IPS-NIHi7 (cell line): Measurements from ENCODE around the gene IGSF21.

ENCODE experiments used
- DNase-seq: peaks from one replicate; pipeline ENCODE4 v3.0.0; 2012; ENCODE audit warnings: mixed read lengths; ENCODE audit errors: extremely low spot score

Gene IGSF21

DNA sequence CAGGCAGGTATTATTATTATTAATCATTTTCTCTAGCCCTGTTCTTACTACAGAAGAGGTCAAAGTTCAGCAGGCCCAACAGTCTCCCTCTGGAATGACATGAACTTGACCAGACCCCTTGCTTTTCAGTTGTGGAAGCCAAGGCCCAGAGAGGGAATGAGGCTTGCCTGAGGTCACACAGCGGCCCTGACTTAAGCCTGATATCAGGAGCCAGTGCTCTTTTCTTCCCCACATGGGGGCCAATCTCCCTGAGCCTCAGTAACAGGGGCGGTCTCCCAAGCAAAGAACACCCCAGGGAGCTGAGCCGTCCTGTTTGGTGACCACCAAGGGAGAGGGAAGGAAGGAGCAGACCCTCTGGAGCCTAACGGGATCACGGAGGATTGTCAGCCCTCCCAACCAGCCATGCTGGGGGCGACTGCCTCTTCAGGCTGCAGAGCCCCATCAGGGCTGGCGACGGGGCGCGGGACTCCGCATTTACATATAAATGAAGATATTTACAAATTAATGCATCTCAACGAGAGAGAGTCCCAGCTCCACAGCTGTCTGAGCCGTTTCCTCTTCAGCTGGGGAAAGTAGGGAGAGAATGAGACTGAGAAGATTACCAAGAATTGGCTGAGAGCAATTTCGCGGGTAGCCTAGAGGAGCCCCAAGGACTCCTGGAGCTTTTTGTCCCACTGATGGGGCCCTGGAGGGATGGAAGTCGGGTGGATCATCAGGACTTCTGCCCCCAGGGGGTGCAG lies 187.0 kb downstream of the IGSF21 start:
- DNase-seq = peak; percentile 80

DNA sequence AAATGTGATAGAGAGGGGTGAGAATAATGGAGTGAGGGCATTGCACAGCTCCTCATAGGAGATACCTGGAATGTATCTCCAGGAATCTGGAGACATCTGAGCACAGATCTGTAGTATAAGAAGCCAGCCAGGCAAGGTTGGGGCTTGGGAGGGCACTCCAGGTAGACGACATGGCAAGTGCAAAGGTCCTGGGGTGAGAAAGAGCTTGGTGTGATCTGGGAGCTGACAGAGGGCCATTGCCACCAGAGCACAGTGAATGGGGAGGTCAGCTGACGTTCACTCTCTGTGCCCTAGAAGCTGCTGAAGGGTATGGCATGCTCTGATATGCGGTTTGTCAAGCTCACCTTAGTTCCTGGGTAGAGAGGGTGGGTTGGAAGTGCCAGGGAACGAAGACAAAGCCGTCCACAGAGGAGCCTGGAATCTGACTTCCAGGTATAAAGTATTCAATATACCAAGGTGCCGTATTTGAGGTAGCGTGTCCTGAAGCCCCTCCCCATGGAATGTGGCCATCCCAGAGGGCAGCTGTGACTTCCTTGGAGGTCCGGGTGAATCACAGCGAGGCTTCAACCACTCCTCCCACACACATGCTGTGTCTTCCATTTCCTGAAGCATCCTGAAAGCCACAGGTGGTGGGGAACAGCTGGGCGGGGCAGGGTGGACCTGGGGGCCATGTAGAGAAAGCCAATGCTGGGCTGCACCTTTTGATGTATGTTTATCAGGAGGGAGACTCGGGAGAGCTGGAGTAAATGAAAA lies 190.5 kb downstream of the IGSF21 start:
- peak; percentile 83 for DNase-seq

DNA sequence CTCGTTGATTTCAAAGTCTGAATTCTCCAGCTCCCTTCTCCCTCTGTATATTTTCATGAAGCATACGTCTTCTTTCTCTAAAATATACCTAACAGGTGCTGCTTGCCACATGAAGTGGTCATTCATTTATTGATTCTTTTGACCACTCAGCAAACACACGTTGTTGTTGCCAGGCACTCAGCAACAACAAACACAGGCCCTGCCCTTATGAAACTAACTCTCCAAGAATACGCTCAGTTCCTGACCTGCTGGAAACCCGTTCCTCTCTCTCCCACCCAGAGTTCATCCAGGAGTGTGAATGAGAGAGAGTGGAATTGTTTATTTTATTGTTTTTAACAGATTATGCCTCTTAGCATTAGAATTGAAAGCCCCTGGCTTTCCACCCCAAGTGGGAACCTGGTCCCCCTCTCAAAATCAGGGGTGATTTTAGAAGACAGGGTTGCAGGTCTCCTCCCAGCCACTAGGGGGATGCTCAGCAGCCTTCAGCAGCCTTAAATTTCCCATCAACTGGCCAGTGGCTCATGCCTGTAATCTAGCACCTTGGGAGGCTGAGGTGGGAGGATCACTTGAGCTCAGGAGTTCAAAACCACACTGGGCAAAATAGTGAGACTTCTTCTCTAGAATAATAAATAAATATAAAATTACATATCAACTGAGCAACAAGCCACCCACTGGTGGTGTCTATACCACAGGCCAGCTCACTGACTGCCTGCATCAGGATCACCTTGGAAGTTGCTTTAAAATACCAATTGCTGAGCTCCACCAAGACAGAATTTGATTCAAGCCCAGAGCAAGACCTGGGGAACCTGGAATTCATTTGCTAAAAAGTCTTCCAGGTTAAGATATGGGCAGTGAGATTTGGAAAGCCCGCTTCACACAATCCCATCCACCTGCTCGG lies 192.1 kb downstream of the IGSF21 start:
- DNase-seq = peak; percentile 80

DNA sequence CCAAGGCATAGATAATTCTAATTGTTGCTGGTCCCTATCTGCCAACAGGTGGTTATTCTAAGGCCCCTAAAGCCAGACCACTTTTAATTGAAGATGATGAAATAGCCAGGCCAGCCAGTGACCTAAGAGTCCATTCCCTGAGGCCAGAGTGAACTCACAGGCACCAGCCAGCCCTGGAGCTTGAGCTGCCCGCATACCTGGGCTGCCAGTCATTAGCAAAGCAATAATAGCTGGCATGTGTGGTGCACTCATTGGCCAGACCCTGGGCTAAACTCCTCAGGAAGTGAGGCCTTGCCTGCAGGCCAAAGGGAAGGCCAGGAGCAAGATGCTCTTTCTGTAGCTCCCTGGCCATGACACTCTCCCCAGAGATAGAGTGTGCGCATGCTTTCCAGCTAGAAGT lies 192.8 kb downstream of the IGSF21 start:
- no peak for DNase-seq

DNA sequence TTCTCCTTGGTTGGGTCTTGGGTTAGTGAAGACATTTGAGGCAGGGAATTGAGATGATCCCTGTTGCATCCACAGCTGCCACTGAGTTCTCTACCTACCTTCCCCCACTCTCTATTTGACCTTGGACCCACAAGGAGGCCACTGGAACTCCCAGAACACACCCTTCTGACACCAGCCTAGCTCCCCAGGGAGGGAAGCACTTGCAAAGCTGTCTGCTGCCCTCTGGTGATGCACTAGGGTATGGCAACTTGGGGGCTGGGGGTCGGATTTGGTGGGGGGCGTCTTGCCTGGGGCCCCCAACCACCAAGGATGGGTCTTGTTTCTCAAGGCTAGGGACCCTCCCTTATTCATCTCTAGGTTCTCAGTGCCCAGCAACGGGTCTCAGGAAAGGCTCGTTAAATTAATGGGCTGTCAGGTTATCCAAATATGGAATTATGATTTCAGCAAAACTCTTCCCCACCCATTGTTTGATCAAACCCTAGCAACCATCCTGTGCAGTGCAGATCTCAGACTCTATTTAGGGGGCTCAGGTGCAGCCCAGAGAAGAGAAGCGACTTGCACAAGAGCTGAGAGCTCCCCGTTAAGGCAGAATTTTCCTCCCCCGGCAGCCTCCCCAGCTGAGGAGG lies 195.3 kb downstream of the IGSF21 start:
- peak; percentile 62 for DNase-seq

DNA sequence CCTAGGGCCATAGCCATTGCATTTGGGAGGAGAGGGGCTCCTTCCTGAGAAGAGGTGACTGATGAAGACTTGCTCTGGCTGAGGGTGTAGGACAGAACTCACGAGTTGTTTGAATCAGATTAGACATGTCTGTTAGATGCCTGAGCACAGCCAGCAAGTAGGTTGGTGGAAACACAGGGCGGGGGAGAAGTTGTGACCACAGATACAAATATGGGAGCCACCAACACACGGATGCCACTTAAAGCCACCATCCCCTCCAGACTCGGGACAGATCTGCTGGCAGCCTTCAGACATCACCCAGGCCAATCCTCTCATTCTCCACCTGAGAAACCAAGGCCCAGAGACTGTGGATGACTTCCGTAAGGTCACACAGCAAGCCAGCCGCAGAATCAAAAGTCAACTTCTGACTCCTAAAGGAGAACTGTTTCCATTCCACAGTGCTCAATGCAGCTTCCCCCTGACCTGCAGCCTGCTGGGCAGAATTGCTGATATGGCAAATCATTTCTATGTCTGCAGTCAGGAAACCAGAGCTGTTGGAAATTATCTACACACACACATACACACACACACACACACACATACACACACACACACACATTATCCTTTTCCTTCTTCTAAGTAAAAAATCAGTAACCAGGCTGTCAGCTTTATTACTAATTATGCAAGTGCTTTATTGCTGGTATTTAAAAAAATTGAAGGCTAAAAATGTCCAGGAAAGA lies 196.7 kb downstream of the IGSF21 start:
- no peak for DNase-seq

DNA sequence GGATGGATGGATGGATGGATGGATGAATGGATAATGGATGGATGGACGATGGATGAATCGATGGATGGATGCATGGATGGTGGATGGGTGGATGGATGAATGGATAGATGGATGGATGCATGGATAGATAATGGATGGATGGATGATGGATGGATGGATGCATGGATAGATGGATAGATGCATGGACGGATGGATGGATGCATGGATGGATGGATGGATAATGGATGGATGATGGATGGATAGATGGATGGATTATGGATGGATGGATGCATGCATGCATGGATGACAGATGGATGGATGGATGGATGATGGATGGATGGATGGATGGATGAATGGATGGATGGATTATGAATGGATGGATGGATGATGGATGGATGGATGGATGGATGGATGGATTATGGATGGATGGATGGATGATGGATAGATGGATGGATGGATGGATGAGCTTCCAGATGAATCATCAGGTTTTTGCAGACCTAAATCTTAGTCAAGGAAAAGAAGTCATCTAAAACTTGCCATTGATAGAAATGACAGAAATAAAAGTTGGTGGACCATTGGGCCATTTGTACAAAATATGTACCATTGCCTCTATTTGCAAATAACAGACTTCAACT lies 197.7 kb downstream of the IGSF21 start:
- DNase-seq = no peak

DNA sequence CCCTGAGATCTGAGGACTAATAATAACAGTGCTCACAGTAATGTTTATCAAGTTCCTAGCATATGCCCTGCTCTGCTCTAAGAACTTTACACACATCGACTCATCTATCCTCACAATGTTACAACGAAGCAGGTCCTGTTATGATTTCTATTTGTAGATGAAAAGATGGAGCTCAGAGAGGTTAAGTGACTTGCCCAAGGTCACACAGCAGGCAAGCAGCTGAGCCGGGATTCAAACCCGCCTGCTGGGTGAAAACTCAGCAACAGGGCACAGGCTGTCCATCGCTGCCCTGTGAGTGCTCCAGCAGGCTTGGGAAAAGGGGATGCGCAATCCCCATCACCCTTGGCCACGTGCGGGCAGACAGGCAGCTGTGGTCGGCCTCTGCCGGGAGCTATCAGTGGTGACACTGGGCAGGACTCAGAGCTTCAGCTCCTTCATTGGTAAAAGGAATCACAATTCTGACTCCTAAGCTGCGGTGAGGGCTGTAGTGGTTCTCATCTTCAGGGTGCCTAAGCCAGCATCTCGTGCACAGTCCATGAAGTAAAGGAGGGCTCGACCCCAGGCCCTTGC lies 199.8 kb downstream of the IGSF21 start:
- no peak for DNase-seq

DNA sequence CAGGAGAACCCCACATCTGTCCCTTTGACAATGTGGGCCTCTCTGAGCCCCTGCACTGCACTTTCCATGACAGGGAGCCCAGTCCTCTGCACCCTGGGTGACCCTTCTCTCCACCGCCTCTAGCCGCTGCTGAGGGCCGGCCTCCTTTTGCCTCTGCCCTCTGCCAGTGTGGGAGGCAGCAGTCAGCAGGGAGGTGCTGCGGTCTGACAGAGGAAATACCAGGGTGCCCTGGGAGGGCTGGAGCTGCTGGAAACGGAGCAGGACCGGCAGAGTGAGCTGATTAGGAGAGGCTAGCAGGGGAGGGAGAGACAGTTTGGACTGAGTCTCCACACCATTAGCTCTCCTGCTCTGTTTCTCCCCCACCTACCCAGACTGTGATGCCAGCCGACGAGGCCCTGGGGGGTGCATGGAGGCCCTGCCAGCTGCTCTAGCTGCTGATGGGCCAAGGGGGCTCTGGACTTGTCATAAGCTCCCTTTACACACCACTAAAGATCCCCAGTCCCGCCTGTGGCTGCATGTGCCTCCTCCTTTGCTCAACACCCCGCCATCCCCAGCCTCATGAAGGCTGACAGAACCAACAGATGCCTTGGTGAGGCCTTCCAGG lies 202.1 kb downstream of the IGSF21 start:
- no peak for DNase-seq

DNA sequence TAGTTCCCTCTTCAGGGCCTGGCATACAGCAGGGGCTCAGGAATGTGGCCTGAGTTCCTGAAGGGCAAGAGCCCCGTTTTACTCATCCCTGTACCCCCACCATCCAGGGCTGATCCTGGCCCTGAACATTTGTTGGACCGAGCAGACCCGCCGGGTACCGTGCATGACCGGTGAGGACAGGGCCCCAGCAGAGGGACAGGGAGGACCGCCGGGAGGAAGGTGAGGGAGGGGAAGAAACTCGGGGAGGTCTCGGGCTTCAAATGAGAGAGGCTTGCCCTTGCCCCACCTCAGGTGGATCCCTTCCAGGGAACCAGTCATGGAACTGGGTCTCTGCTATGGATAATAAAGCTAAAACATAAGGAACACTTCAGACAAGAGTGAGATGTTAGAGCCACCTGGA lies 205.4 kb downstream of the IGSF21 start:
- no peak for DNase-seq

DNA sequence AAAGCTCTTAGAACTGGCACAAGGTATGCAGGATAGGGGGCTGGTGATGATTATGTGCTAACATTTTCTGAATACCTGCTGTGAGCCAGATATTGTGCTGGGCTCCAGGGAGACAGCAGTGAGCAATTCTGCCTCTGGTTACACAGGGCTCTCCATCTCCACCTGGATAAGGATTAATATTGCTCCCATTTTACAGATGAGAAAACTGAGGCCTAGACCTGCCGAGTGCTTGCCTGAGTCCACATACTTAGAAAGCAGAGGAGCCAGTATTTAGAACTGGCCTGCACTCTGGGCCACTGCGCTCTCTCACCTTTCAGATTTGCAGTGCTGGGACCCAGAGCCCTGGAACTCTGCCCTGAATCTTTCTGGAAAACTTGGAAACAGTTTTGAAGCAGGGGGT lies 205.9 kb downstream of the IGSF21 start:
- DNase-seq = no peak

DNA sequence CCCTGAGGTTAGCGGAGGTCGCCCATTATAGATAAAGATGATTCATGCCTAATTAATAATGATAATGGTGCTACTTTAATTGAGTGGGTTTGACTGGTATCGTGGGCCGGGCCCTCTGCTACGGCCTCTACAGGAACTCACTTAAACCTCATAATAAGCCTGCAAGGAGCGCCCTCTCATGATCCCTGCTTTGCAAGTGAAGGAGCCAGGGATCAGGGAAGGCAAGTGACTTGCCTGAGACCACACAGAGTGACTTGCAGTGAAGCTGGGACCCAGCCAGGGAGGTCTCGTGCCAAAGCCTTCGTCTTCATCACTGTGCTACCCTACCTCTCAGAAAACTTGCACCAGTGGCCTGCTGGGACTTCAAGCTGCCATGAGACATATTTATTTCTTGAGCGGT lies 206.8 kb downstream of the IGSF21 start:
- DNase-seq = no peak

DNA sequence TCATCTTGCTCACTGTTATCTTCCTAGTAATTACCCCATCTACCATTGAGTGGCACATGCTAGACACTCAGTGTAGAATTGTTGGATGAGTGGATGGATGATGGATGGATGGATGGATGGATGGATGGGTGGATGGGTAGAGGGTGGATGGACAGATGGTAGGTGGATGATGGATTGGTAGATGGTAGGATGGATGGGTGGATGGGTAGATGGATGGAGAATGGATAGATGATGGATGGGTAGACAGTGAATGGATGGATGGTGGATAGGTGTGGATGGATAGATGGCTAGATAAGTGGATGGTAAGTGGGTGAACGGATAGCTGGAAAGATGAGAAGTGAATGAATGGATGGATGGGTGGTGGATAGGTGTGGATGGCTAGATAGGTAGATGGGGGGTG lies 207.9 kb downstream of the IGSF21 start:
- no peak for DNase-seq

DNA sequence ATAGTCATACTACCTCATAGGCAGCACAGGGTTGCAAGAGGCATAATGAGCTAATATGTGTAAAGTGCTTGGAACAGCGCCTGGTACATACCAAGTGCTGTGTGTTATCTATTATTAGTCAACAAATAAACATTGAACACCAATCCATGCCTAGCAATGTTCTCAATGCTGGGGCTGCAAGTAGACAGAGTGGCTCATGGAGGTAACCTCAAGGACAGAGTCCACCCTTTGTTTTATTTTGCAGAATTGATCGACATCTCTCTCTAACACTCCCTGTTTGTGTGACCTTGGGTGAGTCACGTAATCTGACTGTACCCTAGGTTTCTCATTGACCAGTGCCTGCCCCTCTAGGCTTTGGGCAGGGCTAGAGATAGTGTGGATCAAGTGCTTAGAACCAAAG lies 209.2 kb downstream of the IGSF21 start:
- DNase-seq = no peak

DNA sequence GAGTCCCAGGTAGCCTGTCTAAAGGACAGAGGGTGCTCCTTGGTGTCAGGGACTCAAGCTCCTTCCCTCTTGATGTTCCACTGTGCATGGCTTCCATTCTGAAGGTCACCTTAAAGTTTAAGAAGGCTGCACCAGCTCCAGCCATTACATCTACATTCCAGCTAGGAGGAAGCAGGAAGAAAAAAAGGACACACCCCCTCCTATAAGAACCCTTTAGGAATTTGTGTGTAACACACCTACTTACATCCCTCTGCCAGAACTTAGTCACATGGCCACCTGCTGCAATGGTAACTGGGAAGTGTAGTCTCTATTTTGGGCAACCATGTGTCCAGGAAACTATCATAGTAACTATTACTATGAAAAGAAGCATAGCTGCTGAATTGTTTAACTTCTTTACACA lies 211.5 kb downstream of the IGSF21 start:
- DNase-seq = no peak

DNA sequence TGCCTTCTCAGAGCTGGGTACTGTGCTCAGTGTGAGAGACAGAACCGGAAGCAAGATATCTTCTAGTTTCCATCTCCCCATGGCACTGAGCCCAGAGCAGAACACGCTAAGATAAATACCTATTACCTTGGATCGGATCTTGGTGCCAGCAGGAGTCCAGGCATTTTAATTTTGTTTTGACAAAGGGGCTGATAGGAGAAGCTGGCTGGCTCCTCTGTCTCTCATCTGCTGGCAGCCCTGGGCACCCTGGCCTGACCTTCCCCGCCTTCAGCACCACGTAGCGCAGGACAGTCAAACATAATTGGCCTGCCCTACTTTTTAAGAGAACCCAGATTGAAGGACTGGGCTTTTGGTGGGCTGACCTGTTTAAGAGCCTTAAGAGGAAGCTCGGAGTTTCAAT lies 212.5 kb downstream of the IGSF21 start:
- DNase-seq = no peak

DNA sequence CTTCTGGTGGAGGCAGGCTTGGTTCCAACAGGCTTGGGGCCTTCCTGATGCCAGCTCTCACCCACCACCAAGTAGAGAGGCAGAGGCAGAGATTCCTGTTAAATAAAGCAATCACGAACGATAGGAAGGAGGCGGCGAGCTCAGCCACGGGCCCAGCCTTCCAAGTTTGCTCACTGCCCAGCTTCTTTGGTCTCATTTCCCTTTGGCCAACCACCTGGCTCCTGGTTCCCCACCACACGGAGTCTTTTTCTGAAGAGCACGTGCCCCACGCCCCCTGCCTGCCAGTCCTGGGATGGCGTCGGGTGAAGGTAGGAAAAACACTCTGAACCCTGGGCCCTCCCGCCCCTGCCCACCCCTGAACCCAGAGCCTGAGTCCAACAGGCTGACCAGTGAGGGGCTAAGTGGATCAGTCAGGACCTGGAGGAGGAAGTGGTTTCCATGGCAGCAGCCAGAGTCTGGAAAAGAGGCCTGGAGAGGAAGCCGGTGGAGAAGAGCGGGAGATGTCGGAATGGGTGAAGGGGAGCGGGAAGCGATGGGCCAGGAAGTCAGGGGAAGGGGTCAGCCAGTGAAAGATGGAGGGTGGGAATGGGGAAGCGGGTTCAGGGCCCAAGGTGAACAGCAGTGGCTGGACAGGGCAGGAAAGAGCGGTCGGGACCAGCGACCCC lies 214.9 kb downstream of the IGSF21 start:
- DNase-seq = peak; percentile 85

DNA sequence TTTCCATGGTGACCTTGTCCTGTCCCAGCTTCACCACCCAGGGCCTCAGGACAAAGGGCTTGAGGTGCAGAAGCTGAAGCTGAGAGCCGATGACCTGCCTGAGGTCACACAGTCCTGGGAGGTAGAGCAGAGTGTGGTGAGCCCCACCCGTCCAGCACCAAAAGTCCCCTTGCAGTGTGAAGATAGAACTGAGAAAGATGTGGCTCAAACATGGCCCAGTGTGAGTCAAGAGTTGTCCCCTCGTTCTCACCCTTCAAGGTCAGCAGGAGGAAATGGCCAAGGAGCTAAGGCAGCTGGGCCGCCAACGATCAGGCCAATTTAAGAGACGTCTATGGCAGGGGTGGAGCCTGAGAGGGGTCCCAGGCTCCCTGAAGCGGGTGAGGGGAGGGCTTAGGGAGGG lies 215.7 kb downstream of the IGSF21 start:
- DNase-seq = no peak

DNA sequence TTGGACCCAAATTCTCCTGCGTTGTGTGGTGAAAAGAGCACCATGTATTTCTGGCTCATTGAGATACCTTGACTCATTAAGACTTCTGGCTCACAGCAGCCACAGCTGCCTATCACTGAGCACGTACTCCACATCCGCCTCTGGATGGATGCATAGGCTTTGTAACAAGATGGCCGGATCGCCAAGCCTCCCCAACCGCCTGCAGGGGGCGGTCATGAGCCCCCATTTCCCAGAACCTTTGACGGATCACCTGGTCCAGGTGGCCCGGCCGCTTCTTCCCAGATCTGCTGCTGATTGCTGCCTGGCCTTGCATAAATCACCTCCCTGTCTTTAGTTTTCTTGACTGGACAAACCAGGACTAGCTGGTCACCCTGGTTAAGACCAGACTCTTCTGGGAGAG lies 216.6 kb downstream of the IGSF21 start:
- peak; percentile 81 for DNase-seq

DNA sequence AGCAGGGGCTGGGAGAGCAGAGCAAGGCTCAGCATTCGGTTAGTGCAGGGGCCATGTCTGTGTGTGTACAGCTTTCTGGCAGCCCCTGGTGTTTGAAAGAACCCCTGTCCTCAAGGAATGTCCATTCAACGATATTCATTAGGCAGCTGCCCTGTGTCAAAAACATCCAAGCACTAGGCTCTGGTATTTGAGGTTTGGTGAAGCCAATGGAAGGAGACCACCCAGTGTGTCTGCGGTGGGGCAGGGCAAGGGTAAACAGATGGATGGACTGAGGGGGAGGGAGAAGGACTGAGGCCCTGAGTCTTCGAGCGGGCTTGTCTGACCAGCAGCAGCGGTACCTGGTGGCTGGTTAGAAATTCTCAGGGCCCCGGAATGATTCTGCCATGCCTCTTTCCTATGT lies 217.5 kb downstream of the IGSF21 start:
- DNase-seq = no peak
